NB4 (cell line): Measurements from ENCODE around the gene PITX2.

ENCODE experiments used
- DNase-seq: peaks from one replicate; pipeline ENCODE4 v3.0.0; 2010; ENCODE audit warnings: low read depth
- H3K4me3 ChIP-seq: one replicate; pipeline ENCODE4 v1.5.1; 2011; ENCODE audit warnings: mild to moderate bottlenecking, low read depth, low read length, moderate library complexity
- MYC ChIP-seq: IDR thresholded peaks from 2 replicates; pipeline ENCODE4 v1.6.1; 2011; ENCODE audit warnings: low read depth, low read length
- POLR2A ChIP-seq: IDR thresholded peaks from 2 replicates; pipeline ENCODE4 v1.6.1; 2011; ENCODE audit warnings: mild to moderate bottlenecking; ENCODE audit not compliant: insufficient read length; ENCODE audit errors: extremely low read depth
- TF ChIP-seq, protein P1 (sequence below): IDR thresholded peaks from one replicate; pipeline ENCODE4 v1.5.1; 2012; ENCODE audit warnings: low read depth, low read length
- TF ChIP-seq, protein P2 (sequence below): IDR thresholded peaks from 2 replicates; pipeline ENCODE4 v1.6.1; 2011; ENCODE audit warnings: low read depth, low read length

Gene PITX2

DNA sequence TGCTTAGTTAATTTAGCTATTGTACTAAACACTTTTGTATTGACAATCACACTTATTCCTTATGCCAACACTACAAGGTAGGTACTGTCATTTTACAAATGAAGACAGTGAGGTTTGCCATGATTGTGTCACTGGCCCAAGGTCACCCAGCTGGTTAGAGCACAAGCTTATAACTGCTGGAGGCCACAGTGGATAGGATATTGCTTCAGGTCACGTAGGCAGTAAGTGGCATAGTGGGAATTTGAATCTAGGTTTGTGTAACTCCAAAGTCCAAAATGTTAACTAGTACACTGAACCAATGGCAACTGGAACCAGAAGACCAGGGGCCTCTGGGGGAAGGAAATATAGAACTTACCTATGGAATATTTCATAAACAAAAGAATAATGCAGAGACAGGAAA is 21.1 kb upstream of the PITX2 start:
- no peak overlapping the region for H3K4me3 ChIP-seq

DNA sequence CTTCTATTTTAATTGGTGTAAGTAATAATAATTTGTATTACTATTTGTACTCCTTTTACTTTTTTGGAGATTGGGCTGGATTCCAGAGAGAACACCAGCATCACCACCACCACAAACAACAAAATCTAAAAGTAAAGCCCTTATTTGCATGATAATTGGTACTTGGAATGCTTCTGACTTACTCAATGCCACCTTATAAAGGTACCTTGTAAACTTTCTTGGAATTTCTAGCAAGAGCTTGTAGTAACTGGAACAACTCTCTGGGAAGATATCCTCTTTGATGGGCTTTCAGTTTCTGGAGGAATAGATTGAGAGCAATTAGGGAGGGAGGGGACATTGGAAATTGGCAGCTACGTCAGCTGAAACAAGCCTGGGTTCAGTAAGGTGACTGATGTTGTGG is 20.2 kb upstream of the PITX2 start:
- no peak overlapping the region for H3K4me3 ChIP-seq
- TF ChIP-seq POLR2A (no peak), MYC (no peak)
- TF ChIP-seq, protein P1, sequence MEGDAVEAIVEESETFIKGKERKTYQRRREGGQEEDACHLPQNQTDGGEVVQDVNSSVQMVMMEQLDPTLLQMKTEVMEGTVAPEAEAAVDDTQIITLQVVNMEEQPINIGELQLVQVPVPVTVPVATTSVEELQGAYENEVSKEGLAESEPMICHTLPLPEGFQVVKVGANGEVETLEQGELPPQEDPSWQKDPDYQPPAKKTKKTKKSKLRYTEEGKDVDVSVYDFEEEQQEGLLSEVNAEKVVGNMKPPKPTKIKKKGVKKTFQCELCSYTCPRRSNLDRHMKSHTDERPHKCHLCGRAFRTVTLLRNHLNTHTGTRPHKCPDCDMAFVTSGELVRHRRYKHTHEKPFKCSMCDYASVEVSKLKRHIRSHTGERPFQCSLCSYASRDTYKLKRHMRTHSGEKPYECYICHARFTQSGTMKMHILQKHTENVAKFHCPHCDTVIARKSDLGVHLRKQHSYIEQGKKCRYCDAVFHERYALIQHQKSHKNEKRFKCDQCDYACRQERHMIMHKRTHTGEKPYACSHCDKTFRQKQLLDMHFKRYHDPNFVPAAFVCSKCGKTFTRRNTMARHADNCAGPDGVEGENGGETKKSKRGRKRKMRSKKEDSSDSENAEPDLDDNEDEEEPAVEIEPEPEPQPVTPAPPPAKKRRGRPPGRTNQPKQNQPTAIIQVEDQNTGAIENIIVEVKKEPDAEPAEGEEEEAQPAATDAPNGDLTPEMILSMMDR = no peak
- no peak for DNase-seq

More for the DNA sequence above, 21.1 kb upstream of the PITX2 start:
- TF ChIP-seq MYC (no peak), POLR2A (no peak)
- TF ChIP-seq, protein P1 = no peak
- TF ChIP-seq, protein P2, sequence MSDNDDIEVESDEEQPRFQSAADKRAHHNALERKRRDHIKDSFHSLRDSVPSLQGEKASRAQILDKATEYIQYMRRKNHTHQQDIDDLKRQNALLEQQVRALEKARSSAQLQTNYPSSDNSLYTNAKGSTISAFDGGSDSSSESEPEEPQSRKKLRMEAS = no peak
- no peak for DNase-seq

DNA sequence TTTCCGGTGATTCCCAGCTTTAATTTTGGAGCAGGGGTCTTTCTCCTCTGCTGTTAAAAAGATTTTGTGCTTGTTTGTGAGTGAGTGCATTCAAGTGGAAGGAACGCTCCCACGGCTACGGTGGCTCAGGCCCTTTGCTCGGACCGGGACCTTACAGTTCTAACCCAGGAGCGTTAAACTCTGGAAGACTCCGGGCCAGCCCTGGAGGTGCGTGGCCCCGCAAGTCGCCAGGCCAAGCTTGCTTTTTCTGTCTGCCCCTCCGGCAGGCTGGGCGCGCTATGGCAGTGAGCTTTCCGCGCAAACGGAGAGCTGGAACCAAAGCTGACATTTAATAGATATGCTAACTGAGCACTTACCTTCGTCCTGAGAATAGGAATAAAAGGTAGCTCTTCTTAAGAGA is 18.3 kb upstream of the PITX2 start:
- TF ChIP-seq, protein P2 = no peak
- H3K4me3 ChIP-seq = no peak overlapping the region
- no peak for DNase-seq

DNA sequence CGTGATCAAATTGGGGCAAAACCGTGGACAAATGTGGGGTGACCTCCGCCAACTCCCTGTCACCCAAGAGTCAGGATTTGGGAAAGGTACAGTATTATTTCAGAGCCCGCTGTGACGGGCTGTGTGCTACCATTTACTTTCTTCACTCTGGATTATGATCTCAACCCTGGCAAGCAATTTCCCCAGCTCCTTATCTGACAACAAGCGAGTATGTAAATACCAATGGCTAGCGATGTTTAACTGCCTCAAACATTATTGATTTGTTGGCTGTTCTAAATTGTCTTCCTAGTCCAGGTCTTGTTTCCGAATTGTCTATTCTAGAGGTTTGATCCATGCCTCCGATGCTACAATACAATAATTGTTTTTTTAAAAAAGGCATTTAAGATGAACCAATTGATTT is 17.7 kb upstream of the PITX2 start:
- TF ChIP-seq, protein P1 = no peak
- TF ChIP-seq MYC = no peak
- no peak for DNase-seq
- H3K4me3 ChIP-seq = no peak overlapping the region

DNA sequence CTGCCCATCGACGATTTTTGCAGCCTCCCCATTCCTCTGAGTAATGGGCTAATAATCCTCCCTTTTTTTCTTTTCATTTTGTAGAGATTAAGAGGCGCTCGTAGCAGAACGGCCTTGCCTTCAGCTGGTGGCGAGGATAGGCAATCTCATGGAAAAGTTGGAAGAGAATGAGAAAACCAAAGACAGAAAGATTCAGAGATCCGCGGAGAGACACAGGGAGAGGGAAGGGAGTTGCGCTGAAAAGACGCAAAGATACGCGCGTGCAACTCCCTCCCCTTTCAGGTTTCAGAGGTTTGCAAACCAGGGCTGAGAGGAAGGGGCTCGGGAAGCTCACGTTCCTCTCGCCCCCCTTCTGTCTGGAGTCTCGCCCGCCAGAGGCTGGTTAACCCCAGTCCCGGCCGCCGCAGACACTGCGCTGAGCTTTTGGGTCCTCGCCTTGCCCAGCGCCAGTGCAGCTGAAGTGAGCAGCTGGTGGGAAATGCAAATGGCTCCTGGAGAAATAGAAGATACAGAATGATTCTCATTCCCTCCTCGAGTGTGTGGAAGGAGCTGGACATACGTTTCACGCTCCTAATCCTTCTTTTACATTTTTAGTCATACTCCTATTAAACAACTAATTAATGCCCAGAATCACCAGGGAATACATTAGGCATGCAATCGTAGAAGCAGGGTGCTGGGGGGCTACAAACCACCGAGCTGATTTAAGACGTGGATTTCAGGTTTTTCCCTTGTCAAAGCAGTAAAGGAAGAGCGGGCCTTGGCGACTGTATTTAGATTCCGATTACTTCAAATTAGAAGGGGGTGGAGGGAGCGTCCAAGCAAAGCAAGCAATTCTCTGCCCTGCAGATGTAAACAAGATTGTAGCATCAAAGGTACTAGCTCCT is 16.6 kb upstream of the PITX2 start:
- TF ChIP-seq POLR2A (no peak), MYC (no peak)
- TF ChIP-seq, protein P2 = no peak
- TF ChIP-seq, protein P1 = no peak
- DNase-seq = no peak
- H3K4me3 ChIP-seq = no peak overlapping the region

DNA sequence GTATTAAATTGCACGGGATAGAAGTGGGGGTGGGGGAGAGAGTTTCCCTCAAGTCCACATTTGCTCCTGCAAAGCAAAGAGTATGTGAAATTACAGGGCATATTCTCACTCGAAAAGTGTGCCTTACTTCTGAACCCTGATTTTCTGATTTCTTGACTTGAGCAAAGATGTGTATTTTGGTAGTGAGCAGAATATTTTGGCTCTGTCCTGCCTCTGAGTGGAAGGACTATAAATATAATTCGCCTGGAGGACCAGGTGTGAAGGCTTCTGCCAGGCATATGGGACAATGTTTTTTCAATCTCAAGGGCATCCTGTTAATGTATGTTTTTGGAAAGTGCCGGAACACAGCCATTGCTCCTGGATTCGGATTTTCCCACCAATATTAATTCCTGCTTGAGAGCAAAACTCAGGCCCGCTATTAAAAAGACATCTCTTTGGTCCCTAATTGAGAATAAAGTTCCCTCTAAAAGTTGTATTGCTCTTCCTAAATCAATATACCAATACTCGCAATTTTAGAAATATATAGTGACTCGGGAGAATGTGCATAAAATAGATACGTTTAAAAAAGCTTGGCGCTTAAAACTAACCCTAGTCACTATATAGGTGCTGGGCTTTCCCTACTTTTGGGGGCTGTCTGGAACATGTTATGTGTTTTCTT is 15.3 kb upstream of the PITX2 start:
- TF ChIP-seq MYC (no peak), POLR2A (no peak)
- TF ChIP-seq, protein P1 = no peak
- TF ChIP-seq, protein P2 = no peak
- no peak for DNase-seq
- H3K4me3 ChIP-seq = no peak overlapping the region
